K562 (cell line): ENCODE measurements around the gene SDF4. TPM values are rescaled to one million over a fixed set of nuclear protein-coding genes. Genes with fewer than 3 reads are reported as not detected.
A peak's percentile ranks its signal among the peaks of the same experiment; 100 is the strongest.

Source experiments
- BRD9 ChIP-seq: fragments of 450-650 bp; IDR thresholded peaks from 2 replicates; pipeline ENCODE4 v1.6.1; 2018; ENCODE audit warnings: low read depth; ENCODE audit not compliant: partially characterized antibody
- ELF2 ChIP-seq: fragments of 250-450 bp; sonication (Bioruptor Pico); IDR thresholded peaks from 2 replicates; pipeline ENCODE4 v1.5.0; 2021; ENCODE audit warnings: mild to moderate bottlenecking
- MECOM ChIP-seq: fragments of 250-450 bp; sonication (Bioruptor Pico); IDR thresholded peaks from 2 replicates; pipeline ENCODE4 v1.8.0; 2022; ENCODE audit warnings: inconsistent platforms
- MTA1 ChIP-seq: fragments of 450-650 bp; IDR thresholded peaks from 2 replicates; pipeline ENCODE4 v1.6.1; 2017; ENCODE audit warnings: borderline replicate concordance
- MYNN ChIP-seq, 2 experiments: sonication (generic); formaldehyde crosslinking in 1 of 2; IDR thresholded peaks; 2 replicates each; pipeline versions ENCODE4 v1.5.0 to v1.6.1; 2016 to 2020; ENCODE audit warnings: antibody characterized with exemption in 1 of 2, missing genetic modification reagents in 1 of 2
- NCOA6 ChIP-seq: fragments of 450-650 bp; IDR thresholded peaks from 2 replicates; pipeline ENCODE4 v1.6.1; 2017; ENCODE audit warnings: mild to moderate bottlenecking
- NCOR1 ChIP-seq: fragments of 450-650 bp; IDR thresholded peaks from 2 replicates; pipeline ENCODE4 v1.6.1; 2016; ENCODE audit warnings: mild to moderate bottlenecking, moderate library complexity
- ZNF175 ChIP-seq: fragments of 200-800 bp; sonication (Bioruptor generic); IDR thresholded peaks from 2 replicates; pipeline ENCODE4 v1.6.1; 2016; ENCODE audit warnings: low read depth, mild to moderate bottlenecking, missing genetic modification characterization, missing compliant biosample characterization
- ZNF507 ChIP-seq: conservative IDR thresholded peaks from 2 replicates; pipeline ENCODE4 v1.6.1; 2017; ENCODE audit warnings: missing genetic modification characterization, missing compliant biosample characterization
- ZNF589 ChIP-seq: fragments of 200-800 bp; sonication (Bioruptor generic); IDR thresholded peaks from 2 replicates; pipeline ENCODE4 v1.6.1; 2016; ENCODE audit warnings: low read depth, missing genetic modification characterization, missing compliant biosample characterization
- polyA plus RNA-seq, 8 experiments: library from polyadenylated mRNA; depleted of rRNA in 4 of 8; stranded (reverse) in 5 of 8; unstranded in 3 of 8; fragments of >200 nt; fragmentation: Nextera tagmentation in 2 of 8; fragmentation: Illumina TruSeq in 1 of 8; extraction: Ambion mirVana in 2 of 8; extraction: Trizol in 1 of 8; gene quantifications; 2 replicates each; pipeline versions ENCODE4 v1.2.1 to v1.2.3, GENCODE V29; 2011 to 2014; ENCODE audit warnings: inconsistent platforms in 1 of 8, missing spikeins in 1 of 8
- total RNA-seq, 7 experiments: library from RNA; depleted of rRNA in 6 of 7; stranded (reverse); fragments of >200 nt in 6 of 7; fragmentation: Illumina TruSeq in 2 of 7; extraction: Trizol in 2 of 7; gene quantifications; 2 replicates each; pipeline versions ENCODE4 v1.2.1 to v1.2.3, GENCODE V29; 2011 to 2021; ENCODE audit warnings: low replicate concordance in 1 of 7
- TF ChIP-seq, protein P1 (sequence below): sonication (generic); formaldehyde crosslinking; IDR thresholded peaks from 2 replicates; pipeline ENCODE4 v1.8.1; 2023; ENCODE audit warnings: missing genetic modification reagents, mild to moderate bottlenecking, borderline replicate concordance
- TF ChIP-seq, protein P2 (sequence below): fragments of 250-450 bp; sonication (Bioruptor Pico); IDR thresholded peaks from 2 replicates; pipeline ENCODE4 v1.5.0; 2020; ENCODE audit warnings: mild to moderate bottlenecking, borderline replicate concordance
- TF ChIP-seq, protein P3 (sequence below): fragments of 450-650 bp; IDR thresholded peaks from 2 replicates; pipeline ENCODE4 v1.6.1; 2018; ENCODE audit warnings: mild to moderate bottlenecking, low read depth; ENCODE audit not compliant: partially characterized antibody
- TF ChIP-seq, protein P4 (sequence below), 3 experiments: fragments of 200-800 bp in 1 of 3; fragments of 250-450 bp in 1 of 3; fragments of 450-650 bp in 1 of 3; sonication (Bioruptor Pico) in 1 of 3; sonication (Bioruptor generic) in 1 of 3; formaldehyde crosslinking in 1 of 3; IDR thresholded peaks; 2 replicates each; pipeline versions ENCODE4 v1.6.1 to v1.8.0; 2016 to 2022; ENCODE audit warnings: mild to moderate bottlenecking in 2 of 3, missing genetic modification characterization in 2 of 3, missing compliant biosample characterization in 1 of 3, moderate library complexity in 1 of 3

SDF4 gene
- total and polyA plus RNA-seq, 9 of the 15 experiments (the other 6 are each of a cell fraction or from before 2014, with no cell fraction given), result 0.35 to 160 (median 65.2) TPM

DNA sequence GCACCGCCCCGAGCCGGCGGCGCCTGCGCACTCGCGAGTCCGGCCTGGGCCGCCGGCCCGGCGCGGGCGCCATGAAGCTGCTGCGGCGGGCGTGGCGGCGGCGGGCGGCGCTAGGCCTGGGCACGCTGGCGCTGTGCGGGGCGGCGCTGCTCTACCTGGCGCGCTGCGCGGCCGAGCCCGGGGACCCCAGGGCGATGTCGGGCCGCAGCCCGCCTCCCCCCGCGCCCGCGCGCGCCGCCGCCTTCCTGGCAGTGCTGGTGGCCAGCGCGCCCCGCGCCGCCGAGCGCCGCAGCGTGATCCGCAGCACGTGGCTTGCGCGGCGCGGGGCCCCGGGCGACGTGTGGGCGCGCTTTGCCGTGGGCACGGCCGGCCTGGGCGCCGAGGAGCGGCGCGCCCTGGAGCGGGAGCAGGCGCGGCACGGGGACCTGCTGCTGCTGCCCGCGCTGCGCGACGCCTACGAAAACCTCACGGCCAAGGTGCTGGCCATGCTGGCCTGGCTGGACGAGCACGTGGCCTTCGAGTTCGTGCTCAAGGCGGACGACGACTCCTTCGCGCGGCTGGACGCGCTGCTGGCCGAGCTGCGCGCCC is 501 bp upstream of the SDF4 start, which contains the start of gene B3GALT6 (continued):
- TF ChIP-seq, protein P1, sequence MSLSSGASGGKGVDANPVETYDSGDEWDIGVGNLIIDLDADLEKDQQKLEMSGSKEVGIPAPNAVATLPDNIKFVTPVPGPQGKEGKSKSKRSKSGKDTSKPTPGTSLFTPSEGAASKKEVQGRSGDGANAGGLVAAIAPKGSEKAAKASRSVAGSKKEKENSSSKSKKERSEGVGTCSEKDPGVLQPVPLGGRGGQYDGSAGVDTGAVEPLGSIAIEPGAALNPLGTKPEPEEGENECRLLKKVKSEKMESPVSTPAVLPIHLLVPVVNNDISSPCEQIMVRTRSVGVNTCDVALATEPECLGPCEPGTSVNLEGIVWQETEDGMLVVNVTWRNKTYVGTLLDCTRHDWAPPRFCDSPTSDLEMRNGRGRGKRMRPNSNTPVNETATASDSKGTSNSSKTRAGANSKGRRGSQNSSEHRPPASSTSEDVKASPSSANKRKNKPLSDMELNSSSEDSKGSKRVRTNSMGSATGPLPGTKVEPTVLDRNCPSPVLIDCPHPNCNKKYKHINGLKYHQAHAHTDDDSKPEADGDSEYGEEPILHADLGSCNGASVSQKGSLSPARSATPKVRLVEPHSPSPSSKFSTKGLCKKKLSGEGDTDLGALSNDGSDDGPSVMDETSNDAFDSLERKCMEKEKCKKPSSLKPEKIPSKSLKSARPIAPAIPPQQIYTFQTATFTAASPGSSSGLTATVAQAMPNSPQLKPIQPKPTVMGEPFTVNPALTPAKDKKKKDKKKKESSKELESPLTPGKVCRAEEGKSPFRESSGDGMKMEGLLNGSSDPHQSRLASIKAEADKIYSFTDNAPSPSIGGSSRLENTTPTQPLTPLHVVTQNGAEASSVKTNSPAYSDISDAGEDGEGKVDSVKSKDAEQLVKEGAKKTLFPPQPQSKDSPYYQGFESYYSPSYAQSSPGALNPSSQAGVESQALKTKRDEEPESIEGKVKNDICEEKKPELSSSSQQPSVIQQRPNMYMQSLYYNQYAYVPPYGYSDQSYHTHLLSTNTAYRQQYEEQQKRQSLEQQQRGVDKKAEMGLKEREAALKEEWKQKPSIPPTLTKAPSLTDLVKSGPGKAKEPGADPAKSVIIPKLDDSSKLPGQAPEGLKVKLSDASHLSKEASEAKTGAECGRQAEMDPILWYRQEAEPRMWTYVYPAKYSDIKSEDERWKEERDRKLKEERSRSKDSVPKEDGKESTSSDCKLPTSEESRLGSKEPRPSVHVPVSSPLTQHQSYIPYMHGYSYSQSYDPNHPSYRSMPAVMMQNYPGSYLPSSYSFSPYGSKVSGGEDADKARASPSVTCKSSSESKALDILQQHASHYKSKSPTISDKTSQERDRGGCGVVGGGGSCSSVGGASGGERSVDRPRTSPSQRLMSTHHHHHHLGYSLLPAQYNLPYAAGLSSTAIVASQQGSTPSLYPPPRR (CRISPR knock-in tag), result no peak
- TF ChIP-seq, protein P2, sequence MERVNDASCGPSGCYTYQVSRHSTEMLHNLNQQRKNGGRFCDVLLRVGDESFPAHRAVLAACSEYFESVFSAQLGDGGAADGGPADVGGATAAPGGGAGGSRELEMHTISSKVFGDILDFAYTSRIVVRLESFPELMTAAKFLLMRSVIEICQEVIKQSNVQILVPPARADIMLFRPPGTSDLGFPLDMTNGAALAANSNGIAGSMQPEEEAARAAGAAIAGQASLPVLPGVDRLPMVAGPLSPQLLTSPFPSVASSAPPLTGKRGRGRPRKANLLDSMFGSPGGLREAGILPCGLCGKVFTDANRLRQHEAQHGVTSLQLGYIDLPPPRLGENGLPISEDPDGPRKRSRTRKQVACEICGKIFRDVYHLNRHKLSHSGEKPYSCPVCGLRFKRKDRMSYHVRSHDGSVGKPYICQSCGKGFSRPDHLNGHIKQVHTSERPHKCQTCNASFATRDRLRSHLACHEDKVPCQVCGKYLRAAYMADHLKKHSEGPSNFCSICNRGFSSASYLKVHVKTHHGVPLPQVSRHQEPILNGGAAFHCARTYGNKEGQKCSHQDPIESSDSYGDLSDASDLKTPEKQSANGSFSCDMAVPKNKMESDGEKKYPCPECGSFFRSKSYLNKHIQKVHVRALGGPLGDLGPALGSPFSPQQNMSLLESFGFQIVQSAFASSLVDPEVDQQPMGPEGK, result no peak
- 0 out of 2 replicates have a peak, but pooled peaks have one; percentile 28 for TF ChIP-seq ZNF507 (tag)
- no peak for TF ChIP-seq ELF2 (CRISPR knock-in tag)
- TF ChIP-seq MTA1, result no peak
- no peak for TF ChIP-seq MYNN (IDR thresholded peaks at IDR 0.05)
- no peak for TF ChIP-seq MYNN (CRISPR knock-in tag; IDR thresholded peaks at IDR 0.05)
- TF ChIP-seq NCOR1, result no peak
- TF ChIP-seq, protein P3, sequence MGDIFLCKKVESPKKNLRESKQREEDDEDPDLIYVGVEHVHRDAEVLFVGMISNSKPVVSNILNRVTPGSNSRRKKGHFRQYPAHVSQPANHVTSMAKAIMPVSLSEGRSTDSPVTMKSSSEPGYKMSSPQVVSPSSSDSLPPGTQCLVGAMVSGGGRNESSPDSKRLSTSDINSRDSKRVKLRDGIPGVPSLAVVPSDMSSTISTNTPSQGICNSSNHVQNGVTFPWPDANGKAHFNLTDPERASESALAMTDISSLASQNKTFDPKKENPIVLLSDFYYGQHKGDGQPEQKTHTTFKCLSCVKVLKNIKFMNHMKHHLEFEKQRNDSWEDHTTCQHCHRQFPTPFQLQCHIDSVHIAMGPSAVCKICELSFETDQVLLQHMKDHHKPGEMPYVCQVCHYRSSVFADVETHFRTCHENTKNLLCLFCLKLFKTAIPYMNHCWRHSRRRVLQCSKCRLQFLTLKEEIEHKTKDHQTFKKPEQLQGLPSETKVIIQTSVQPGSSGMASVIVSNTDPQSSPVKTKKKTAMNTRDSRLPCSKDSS, result no peak
- no peak for TF ChIP-seq BRD9
- peak; percentile 80; the same call in 1 of the 2 replicates for TF ChIP-seq ZNF175 (CRISPR knock-in tag)
- TF ChIP-seq NCOA6, result no peak
- TF ChIP-seq MECOM (CRISPR knock-in tag), result peak; percentile 80
- TF ChIP-seq, protein P4, sequence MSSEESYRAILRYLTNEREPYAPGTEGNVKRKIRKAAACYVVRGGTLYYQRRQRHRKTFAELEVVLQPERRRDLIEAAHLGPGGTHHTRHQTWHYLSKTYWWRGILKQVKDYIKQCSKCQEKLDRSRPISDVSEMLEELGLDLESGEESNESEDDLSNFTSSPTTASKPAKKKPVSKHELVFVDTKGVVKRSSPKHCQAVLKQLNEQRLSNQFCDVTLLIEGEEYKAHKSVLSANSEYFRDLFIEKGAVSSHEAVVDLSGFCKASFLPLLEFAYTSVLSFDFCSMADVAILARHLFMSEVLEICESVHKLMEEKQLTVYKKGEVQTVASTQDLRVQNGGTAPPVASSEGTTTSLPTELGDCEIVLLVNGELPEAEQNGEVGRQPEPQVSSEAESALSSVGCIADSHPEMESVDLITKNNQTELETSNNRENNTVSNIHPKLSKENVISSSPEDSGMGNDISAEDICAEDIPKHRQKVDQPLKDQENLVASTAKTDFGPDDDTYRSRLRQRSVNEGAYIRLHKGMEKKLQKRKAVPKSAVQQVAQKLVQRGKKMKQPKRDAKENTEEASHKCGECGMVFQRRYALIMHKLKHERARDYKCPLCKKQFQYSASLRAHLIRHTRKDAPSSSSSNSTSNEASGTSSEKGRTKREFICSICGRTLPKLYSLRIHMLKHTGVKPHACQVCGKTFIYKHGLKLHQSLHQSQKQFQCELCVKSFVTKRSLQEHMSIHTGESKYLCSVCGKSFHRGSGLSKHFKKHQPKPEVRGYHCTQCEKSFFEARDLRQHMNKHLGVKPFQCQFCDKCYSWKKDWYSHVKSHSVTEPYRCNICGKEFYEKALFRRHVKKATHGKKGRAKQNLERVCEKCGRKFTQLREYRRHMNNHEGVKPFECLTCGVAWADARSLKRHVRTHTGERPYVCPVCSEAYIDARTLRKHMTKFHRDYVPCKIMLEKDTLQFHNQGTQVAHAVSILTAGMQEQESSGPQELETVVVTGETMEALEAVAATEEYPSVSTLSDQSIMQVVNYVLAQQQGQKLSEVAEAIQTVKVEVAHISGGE (CRISPR knock-in tag; IDR thresholded peaks at IDR 0.05), result peak in 1 of 3 experiments; percentile 0; a peak in 1 of 6 replicates
- TF ChIP-seq ZNF589, result peak; percentile 80
